ENCODE measurements around the gene FBXL4.

GRCh38 chr6:98980819-98981218 is 33.1 kb upstream of the FBXL4 start:
- no peak for TF ChIP-seq CTCF (IDR thresholded peaks at IDR 0.05)
- TF ChIP-seq POLR2A (IDR thresholded peaks at IDR 0.05): no peak

Measured in esophagus squamous epithelium (tissue), 4 donors.